GM18858 (cell line): Measurements from ENCODE around the gene SNAI1.

Source experiments
- ATAC-seq: cut with Tn5 transposase; IDR thresholded peaks from one replicate; pipeline ENCODE4 v1.9.1; 2021; ENCODE audit not compliant: unreplicated experiment

The SNAI1 gene

DNA sequence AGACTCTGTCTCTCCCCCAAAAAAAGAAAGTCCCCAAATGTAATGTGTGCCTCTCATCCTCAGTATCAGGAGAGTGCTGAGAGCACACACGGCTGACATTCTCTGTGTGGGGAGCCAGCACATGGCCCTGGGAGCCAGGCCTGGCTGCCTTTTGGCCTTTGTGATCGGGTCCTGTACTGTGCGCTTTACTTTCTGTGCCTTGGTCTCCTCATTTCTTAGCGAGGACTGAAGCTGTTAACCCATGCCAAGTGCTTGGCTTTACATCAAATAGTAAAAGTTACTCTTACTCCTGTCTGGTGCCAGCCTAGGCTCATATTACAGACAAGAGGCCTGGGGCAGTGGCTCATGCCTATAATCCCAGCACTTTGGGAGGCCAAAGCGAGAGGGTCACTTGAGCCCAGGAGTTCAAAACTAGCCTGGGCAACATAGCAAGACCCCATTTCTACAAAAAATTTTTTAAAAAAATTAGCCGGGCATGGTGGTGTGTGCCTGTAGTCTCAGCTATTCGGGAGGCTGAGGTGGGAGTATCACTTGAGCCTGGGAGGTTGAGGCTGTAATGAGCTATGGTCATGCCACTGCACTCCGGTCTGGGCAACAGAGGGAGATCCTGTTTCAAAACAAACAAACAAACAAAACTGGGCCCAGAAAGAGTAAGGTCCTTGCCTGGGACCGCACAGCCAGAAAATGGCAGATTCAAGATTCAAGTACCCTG, 50.3 kb downstream of the SNAI1 start:
- ATAC-seq: no peak

DNA sequence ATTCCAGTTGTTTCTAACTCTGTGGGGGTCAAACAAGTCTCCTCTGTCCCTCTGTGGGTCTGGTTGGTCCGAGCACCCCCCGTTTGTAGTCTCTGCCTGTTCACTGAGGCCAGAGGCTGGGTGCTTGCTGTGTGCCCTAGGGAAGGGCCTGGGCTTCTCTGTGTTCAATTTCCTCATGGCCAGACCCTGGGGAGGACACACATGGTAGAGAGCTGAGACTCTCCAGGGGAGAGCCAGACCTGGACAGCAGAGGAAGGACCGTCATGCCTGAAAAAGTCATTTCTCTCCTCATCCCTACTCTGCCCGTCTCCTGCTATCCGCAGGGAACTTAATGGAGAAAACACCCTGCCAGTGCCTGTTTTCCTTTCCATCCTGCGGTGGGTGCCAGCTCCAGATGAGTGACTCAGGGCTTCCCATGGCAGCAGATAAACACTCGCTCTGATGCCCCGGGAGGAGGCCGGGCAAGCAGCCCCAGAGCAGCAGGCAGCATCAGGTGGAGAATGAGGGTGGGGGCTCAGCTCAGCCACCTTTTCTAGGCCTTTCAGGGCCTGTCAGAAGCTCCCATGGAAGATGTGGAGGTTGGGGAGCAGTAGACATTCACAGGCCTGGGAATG, 51.9 kb downstream of the SNAI1 start:
- no peak for ATAC-seq

DNA sequence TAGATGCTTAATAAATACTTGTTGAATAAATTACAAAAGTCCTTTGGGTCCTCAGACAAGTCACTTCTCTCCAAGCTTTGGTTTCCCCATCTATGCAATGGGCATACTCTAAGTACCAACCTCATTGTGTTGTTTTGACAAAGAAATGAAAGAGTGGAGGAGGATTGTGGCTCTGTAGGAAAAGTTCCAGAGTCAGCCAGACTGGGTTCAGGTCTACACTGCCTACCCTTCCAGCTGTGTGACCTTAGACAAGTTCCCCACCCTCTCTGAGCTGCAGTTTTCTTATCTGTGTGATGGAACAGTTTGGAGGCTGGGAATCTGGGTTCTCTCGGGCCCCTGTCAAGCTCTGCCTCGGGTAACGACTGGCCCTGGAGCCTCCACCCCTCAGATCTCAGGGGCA, 53.9 kb downstream of the SNAI1 start:
- no peak for ATAC-seq

DNA sequence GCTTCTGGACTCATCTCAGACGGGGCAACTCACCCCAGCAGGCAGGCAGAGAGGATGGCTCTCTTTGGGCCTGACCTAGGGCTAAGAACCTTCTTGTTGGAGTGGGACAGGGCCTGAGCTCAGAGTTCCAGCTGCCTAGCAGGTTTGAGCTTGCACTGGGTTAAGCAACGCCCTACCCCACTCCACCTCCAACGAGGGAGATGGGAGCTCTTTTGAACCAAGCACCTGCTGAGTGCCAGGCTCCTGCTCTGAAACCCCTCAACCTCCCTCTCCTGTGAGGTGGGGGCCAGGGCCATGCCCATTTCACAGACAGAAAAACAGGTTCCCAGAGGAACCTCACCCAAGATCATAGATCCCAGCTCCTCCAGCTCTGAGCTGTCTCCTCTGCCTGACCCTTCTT, 54.3 kb downstream of the SNAI1 start:
- no peak for ATAC-seq

DNA sequence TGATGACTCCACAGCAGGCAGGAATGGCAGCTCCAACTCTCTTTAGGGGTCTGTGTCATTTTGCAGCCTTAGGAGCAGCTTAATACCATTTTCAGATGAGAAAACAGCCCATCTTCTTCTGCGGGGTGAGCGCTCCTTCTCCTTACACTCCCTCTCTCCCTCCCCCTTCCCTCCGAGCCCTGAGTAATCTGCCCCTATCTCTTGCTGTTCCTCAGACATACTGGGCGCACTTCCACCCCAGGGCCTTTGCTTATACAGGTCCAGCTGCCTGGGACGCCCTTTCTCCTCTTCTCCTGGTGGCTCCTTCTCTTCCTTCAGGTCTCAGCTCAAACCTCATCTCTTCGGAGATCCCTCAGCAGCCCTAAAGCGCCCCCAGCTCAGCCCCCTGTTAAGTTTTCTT, 54.8 kb downstream of the SNAI1 start:
- no peak for ATAC-seq

DNA sequence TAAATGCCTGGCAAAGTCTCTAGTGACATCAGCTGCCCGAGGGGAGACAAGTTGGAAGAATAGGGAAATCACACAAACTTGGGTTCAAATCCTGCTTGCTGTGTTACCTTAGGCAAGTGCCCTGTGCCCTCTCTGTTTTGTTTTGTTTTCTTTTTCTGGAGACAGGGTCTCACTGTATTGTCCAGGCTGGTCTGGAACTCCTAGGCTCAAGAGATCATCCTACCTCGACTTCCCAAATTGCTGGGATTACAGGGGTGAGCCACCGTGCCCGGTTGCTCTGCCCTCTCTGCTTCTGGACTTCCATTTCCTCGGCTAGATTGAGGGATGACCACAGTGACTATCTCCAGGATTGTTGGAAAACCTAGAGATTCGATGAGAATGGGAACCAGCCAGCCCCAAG, 55.4 kb downstream of the SNAI1 start:
- ATAC-seq: no peak
